Fibroblast of lung (primary cell): ENCODE measurements around the gene RER1. TPM values are rescaled to one million over a fixed set of nuclear protein-coding genes. Genes with fewer than 3 reads are reported as not detected.

Source experiments
- DNase-seq, 2 donors: peaks; one replicate each; pipeline versions ENCODE4 v3.0.0 to v3.0.0-alpha.2; 2010; ENCODE audit warnings: low read depth in 2 of 2
- H2AFZ ChIP-seq: 2 replicates; pipeline ENCODE4 v1.5.1; 2012; ENCODE audit warnings: low read length, control low read depth, inconsistent platforms
- H3K27ac ChIP-seq: 2 replicates; pipeline ENCODE4 v1.5.1; 2011; ENCODE audit warnings: low read length, control low read depth; ENCODE audit not compliant: insufficient read depth
- H3K27me3 ChIP-seq: 2 replicates; pipeline ENCODE4 v1.5.1; 2011; ENCODE audit warnings: mild to moderate bottlenecking, low read length; ENCODE audit not compliant: control insufficient read depth, insufficient read depth
- H3K36me3 ChIP-seq: 2 replicates; pipeline ENCODE4 v1.5.1; 2011; ENCODE audit warnings: low read length; ENCODE audit not compliant: control insufficient read depth, insufficient read depth
- H3K4me1 ChIP-seq: 2 replicates; pipeline ENCODE4 v1.5.1; 2011; ENCODE audit warnings: low read length; ENCODE audit not compliant: control insufficient read depth, insufficient read depth; ENCODE audit errors: extremely low read depth
- H3K4me2 ChIP-seq: 2 replicates; pipeline ENCODE4 v1.5.1; 2011; ENCODE audit warnings: low read length, control low read depth; ENCODE audit not compliant: insufficient read depth; ENCODE audit errors: extremely low read depth
- H3K4me3 ChIP-seq, 4 experiments: fragments of 200-600 bp in 1 of 4; sonication (generic) in 1 of 4; replicated peaks in 1 of 4; 2 replicates each; pipeline ENCODE4 v1.5.1; 2011 to 2016; ENCODE audit warnings: low read length in 4 of 4, low read depth in 3 of 4, mild to moderate bottlenecking in 3 of 4, control low read depth in 2 of 4, inconsistent platforms in 1 of 4, mixed read lengths in 1 of 4; ENCODE audit not compliant: insufficient read depth in 1 of 4; ENCODE audit errors: control extremely low read depth in 1 of 4
- H3K79me2 ChIP-seq: 2 replicates; pipeline ENCODE4 v1.5.1; 2012; ENCODE audit warnings: mild to moderate bottlenecking, low read length, inconsistent platforms; ENCODE audit not compliant: control insufficient read depth, insufficient read depth
- H3K9ac ChIP-seq: 2 replicates; pipeline ENCODE4 v1.5.1; 2011; ENCODE audit warnings: mild to moderate bottlenecking, low read length, control low read depth; ENCODE audit not compliant: insufficient read depth
- H3K9me3 ChIP-seq: 2 replicates; pipeline ENCODE4 v1.5.1; 2012; ENCODE audit warnings: low read depth, low read length; ENCODE audit not compliant: control insufficient read depth, insufficient read depth
- H4K20me1 ChIP-seq: 2 replicates; pipeline ENCODE4 v1.5.1; 2011; ENCODE audit warnings: low read length; ENCODE audit not compliant: control insufficient read depth, insufficient read depth; ENCODE audit errors: extremely low read depth
- EZH2 ChIP-seq: IDR thresholded peaks from 2 replicates; pipeline ENCODE4 v1.5.1; 2012; ENCODE audit warnings: low read length, control low read depth, mild to moderate bottlenecking; ENCODE audit errors: missing control alignments
- polyA plus RNA-seq, 2 donors: library from polyadenylated mRNA; depleted of rRNA in 1 of 2; stranded (reverse) in 1 of 2; unstranded in 1 of 2; fragments of >200 nt; gene quantifications; 2 replicates each; pipeline ENCODE4 v1.2.1, GENCODE V29; 2011 to 2012; ENCODE audit warnings: missing spikeins in 1 of 2
- total RNA-seq: library from RNA; depleted of rRNA; stranded (reverse); fragments of >200 nt; gene quantifications from 2 replicates; pipeline ENCODE4 v1.2.1, GENCODE V29; 2014
- TF ChIP-seq, protein P1 (sequence below), 2 donors: IDR thresholded peaks in 1 of 2; conservative IDR thresholded peaks in 1 of 2; 1 replicate in 1 of 2; 2 replicates in 1 of 2; pipeline ENCODE4 v1.5.1; 2011 to 2012; ENCODE audit warnings: low read length in 2 of 2, control low read depth in 1 of 2, inconsistent platforms in 1 of 2, low read depth in 1 of 2, mild to moderate bottlenecking in 1 of 2

RER1 gene
- total and polyA plus RNA-seq, 2 donors (not counting 1 experiment from before 2014, with no cell fraction given): 76.1 to 271 TPM

DNA sequence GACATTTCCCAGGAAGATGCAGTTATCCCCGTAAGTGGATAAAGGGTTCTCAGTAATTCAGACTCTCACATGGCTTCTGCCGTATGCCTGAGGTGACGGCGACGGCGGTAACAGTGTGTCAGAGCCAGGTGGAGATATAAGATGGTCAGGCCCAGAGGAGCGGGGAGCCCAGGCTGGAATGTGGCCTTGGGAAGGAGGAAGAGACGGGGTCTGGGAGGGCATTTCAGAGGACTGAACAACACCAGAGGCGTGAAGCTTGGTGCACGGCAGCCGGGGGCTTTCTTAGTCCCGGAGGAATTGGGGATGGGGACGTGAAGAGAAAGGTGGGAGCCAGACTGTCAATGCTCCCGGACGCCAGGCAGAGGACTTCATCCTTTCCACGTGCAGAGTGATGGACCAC is 1.0 kb downstream of the RER1 start:
- Histone ChIP-seq H3K36me3 (peaks cover 20% of the 10 kb centered on the region), H3K9me3 (no peaks in the 10 kb centered on the region), H3K27ac (peak overlapping the region; percentile 86), H3K27me3 (no peaks in the 10 kb centered on the region), H3K4me2 (peak overlapping the region; percentile 94), H4K20me1 (no peaks in the 10 kb centered on the region), H3K79me2 (peaks cover 57% of the 10 kb centered on the region), H2AFZ (no peak overlapping the region), H3K4me3 (peak overlapping the region; percentile 89 to 95 (median 92)), H3K9ac (peak overlapping the region; percentile 83), H3K4me1 (peaks cover 12% of the 10 kb centered on the region)
- TF ChIP-seq, protein P1, sequence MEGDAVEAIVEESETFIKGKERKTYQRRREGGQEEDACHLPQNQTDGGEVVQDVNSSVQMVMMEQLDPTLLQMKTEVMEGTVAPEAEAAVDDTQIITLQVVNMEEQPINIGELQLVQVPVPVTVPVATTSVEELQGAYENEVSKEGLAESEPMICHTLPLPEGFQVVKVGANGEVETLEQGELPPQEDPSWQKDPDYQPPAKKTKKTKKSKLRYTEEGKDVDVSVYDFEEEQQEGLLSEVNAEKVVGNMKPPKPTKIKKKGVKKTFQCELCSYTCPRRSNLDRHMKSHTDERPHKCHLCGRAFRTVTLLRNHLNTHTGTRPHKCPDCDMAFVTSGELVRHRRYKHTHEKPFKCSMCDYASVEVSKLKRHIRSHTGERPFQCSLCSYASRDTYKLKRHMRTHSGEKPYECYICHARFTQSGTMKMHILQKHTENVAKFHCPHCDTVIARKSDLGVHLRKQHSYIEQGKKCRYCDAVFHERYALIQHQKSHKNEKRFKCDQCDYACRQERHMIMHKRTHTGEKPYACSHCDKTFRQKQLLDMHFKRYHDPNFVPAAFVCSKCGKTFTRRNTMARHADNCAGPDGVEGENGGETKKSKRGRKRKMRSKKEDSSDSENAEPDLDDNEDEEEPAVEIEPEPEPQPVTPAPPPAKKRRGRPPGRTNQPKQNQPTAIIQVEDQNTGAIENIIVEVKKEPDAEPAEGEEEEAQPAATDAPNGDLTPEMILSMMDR (conservative IDR thresholded peaks at IDR 0.05 in 1 of 2, IDR thresholded peaks at IDR 0.05 in 1 of 2; ENCODE audit: low read depth in 1 of 2, low read length in 2 of 2): no peak
- no peak for TF ChIP-seq EZH2
- DNase-seq: no peak

DNA sequence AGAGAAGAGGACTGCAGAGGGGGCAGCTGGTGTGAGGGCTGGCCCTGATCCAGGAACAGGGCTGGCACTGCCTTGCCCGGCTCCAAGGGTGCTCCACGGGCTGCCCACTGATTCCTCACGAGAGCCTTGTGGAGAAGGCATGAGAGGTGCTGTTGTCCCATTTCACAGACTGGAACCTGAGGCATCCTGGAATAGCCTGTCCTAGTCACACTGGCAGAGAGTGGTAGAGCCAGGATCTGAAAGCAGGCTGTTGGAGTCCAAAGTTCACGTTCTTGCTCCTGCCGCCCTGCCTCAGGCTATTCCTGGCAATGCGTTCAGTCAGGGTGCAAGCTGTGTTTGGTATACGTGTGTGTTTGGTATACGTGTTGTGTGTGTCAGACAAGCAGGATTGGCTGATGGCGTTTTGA is 1.8 kb downstream of the RER1 start:
- H2AFZ ChIP-seq: no peak overlapping the region
- peak overlapping the region in 2 of 4 experiments; percentile 90 to 93 for H3K4me3 ChIP-seq
- H4K20me1 ChIP-seq: no peaks in the 10 kb centered on the region
- no peaks in the 10 kb centered on the region for H3K27me3 ChIP-seq
- DNase-seq: no peak
- H3K27ac ChIP-seq: peak overlapping the region; percentile 36
- peaks cover 22% of the 10 kb centered on the region for H3K36me3 ChIP-seq
- H3K79me2 ChIP-seq: peaks cover 59% of the 10 kb centered on the region
- peaks cover 12% of the 10 kb centered on the region for H3K4me1 ChIP-seq
- H3K9me3 ChIP-seq: no peaks in the 10 kb centered on the region
- H3K4me2 ChIP-seq: peak overlapping the region; percentile 94
- no peak overlapping the region for H3K9ac ChIP-seq
- TF ChIP-seq EZH2: no peak

DNA sequence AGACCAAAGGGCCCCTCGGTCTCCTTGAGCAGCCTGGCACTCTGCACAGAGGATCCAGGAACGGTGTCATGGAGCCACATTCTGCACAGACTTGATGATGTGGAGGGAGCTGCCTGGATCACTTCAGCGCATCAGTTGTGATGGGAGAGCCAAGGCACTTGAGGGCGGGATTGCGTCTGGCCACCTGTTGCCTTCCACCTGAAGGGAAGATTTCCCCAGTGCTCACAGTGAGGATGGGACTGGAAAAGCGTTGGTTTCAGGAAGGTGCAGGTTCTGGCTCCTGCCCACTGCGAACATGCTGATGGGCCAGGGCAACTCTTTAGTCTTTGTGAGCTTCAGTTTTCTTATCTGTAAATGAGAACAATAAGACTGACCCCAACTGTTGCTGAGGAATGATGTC is 2.6 kb downstream of the RER1 start:
- no peak for DNase-seq
- Histone ChIP-seq H3K4me2 (no peak overlapping the region), H3K4me1 (peaks cover 12% of the 10 kb centered on the region), H4K20me1 (no peaks in the 10 kb centered on the region), H3K9me3 (no peaks in the 10 kb centered on the region), H3K9ac (no peak overlapping the region), H3K27me3 (no peaks in the 10 kb centered on the region), H3K79me2 (peaks cover 61% of the 10 kb centered on the region), H3K27ac (no peak overlapping the region), H2AFZ (no peak overlapping the region), H3K36me3 (peaks cover 26% of the 10 kb centered on the region), H3K4me3 (no peak overlapping the region)
- TF ChIP-seq, protein P1 (conservative IDR thresholded peaks at IDR 0.05 in 1 of 2, IDR thresholded peaks at IDR 0.05 in 1 of 2; ENCODE audit: low read depth in 1 of 2, low read length in 2 of 2): no peak
- TF ChIP-seq EZH2: no peak
